CD14-positive monocyte (primary cell): ENCODE data around the gene ATP5MK. TPM values are rescaled to one million over a fixed set of nuclear protein-coding genes. Genes with fewer than 3 reads are reported as not detected.

Experiments used
- DNase-seq, 3 donors: peaks; one replicate each; pipeline ENCODE4 v3.0.0-alpha.2; 2011 to 2022
- H2AFZ ChIP-seq: 2 replicates; pipeline ENCODE4 v1.6.0; 2012; ENCODE audit warnings: mild to moderate bottlenecking, low read depth, low read length, inconsistent platforms; ENCODE audit not compliant: insufficient read depth, poor library complexity, severe bottlenecking
- H3K27ac ChIP-seq, 2 donors: 1 replicate in 1 of 2; 2 replicates in 1 of 2; pipeline ENCODE4 v1.5.1; 2012 to 2013; ENCODE audit warnings: low read length in 2 of 2, control low read depth in 1 of 2, inconsistent platforms in 1 of 2, low read depth in 1 of 2, mild to moderate bottlenecking in 1 of 2
- H3K27me3 ChIP-seq, 2 donors: one replicate each; pipeline versions ENCODE4 v1.6.0 to v1.6.1; 2011 to 2013; ENCODE audit warnings: low read length in 2 of 2; ENCODE audit not compliant: control insufficient read depth in 2 of 2, insufficient read depth in 2 of 2
- H3K36me3 ChIP-seq, 2 donors: replicated peaks in 1 of 2; 1 replicate in 1 of 2; 2 replicates in 1 of 2; pipeline versions ENCODE4 v1.5.1 to v1.6.1; 2012 to 2013; ENCODE audit warnings: low read length in 2 of 2, control low read depth in 1 of 2, inconsistent platforms in 1 of 2, mild to moderate bottlenecking in 1 of 2; ENCODE audit not compliant: insufficient read depth in 2 of 2, control insufficient read depth in 1 of 2
- H3K4me1 ChIP-seq, 2 donors: 1 replicate in 1 of 2; 2 replicates in 1 of 2; pipeline versions ENCODE4 v1.5.1 to v1.6.1; 2012 to 2013; ENCODE audit warnings: low read length in 2 of 2, control low read depth in 1 of 2, inconsistent platforms in 1 of 2, mild to moderate bottlenecking in 1 of 2, moderate library complexity in 1 of 2; ENCODE audit not compliant: insufficient read depth in 2 of 2, control insufficient read depth in 1 of 2
- H3K4me2 ChIP-seq: replicated peaks from 2 replicates; pipeline ENCODE3; 2012; ENCODE audit warnings: low read length, moderate library complexity, mild to moderate bottlenecking; ENCODE audit not compliant: poor library complexity, severe bottlenecking; ENCODE audit errors: extremely low read depth
- H3K4me3 ChIP-seq, 3 experiments: fragments of 200-600 bp in 1 of 3; sonication (generic) in 1 of 3; replicated peaks in 1 of 3; 1 replicate in 2 of 3; 2 replicates in 1 of 3; pipeline ENCODE4 v1.5.1; 2011 to 2013; ENCODE audit warnings: low read length in 3 of 3, mild to moderate bottlenecking in 3 of 3, control low read depth in 2 of 3, low read depth in 2 of 3, inconsistent platforms in 1 of 3, moderate library complexity in 1 of 3
- H3K79me2 ChIP-seq: 2 replicates; pipeline ENCODE4 v1.6.0; 2012; ENCODE audit warnings: mild to moderate bottlenecking, control low read depth, inconsistent platforms, low read length, moderate library complexity; ENCODE audit not compliant: insufficient read depth
- H3K9ac ChIP-seq: 2 replicates; pipeline ENCODE4 v1.6.0; 2017; ENCODE audit warnings: low read length, mild to moderate bottlenecking; ENCODE audit not compliant: insufficient read depth, poor library complexity, severe bottlenecking
- H3K9me3 ChIP-seq, 2 donors: replicated peaks in 1 of 2; 1 replicate in 1 of 2; 2 replicates in 1 of 2; pipeline versions ENCODE4 v1.5.1 to v1.6.1; 2012 to 2013; ENCODE audit warnings: low read length in 2 of 2, control low read depth in 1 of 2; ENCODE audit not compliant: control insufficient read depth in 1 of 2, insufficient read depth in 1 of 2
- H4K20me1 ChIP-seq: 2 replicates; pipeline ENCODE4 v1.6.0; 2012; ENCODE audit warnings: mild to moderate bottlenecking, low read length, control low read depth, moderate library complexity; ENCODE audit not compliant: insufficient read depth
- H3K27ac Mint-ChIP-seq, 7 donors: one replicate each; pipeline ENCODE4 v1.8.0; 2020; ENCODE audit warnings: mild to moderate bottlenecking in 7 of 7, mixed read lengths in 7 of 7, moderate library complexity in 6 of 7, inconsistent platforms in 2 of 7
- H3K27me3 Mint-ChIP-seq, 3 donors: one replicate each; pipeline ENCODE4 v1.8.0; 2021 to 2022; ENCODE audit warnings: low read depth in 3 of 3, mild to moderate bottlenecking in 3 of 3, mixed read lengths in 3 of 3, moderate library complexity in 3 of 3, inconsistent platforms in 1 of 3
- H3K36me3 Mint-ChIP-seq, 2 donors: one replicate each; pipeline ENCODE4 v1.8.0; 2020; ENCODE audit warnings: mixed read lengths in 2 of 2, inconsistent platforms in 1 of 2, mild to moderate bottlenecking in 1 of 2
- H3K4me1 Mint-ChIP-seq: one replicate; pipeline ENCODE4 v1.8.0; 2020; ENCODE audit warnings: mild to moderate bottlenecking, mixed read lengths
- H3K4me3 Mint-ChIP-seq, 2 donors: one replicate each; pipeline ENCODE4 v1.8.0; 2020; ENCODE audit warnings: mild to moderate bottlenecking in 2 of 2, mixed read lengths in 2 of 2, moderate library complexity in 1 of 2
- H3K9me3 Mint-ChIP-seq, 7 donors: one replicate each; pipeline ENCODE4 v1.8.0; 2020 to 2022; ENCODE audit warnings: mixed read lengths in 7 of 7, mild to moderate bottlenecking in 6 of 7, moderate library complexity in 6 of 7, inconsistent platforms in 2 of 7
- WGBS: methylation state at CpG from one replicate; pipeline ENCODE4 v1.1.5; 2013; ENCODE audit warnings: missing lambda C conversion rate; ENCODE audit not compliant: insufficient coverage; 5-methylcytosine and 5-hydroxymethylcytosine counted together
- intact Hi-C, 2 donors: fragments of 100-400 bp; cut with micrococcal nuclease; formaldehyde crosslinking; loops; one replicate each; pipeline versions ENCODE4 v1.15.0 to v1.15.1; 2023
- polyA plus RNA-seq, 3 donors: library from polyadenylated mRNA; depleted of rRNA in 1 of 3; unstranded in 2 of 3; stranded (reverse) in 1 of 3; fragments of 300-500 nt in 2 of 3; fragments of >200 nt in 1 of 3; fragmentation: Illumina TruSeq in 2 of 3; gene quantifications; 1 replicate in 2 of 3; 2 replicates in 1 of 3; pipeline ENCODE4 v1.2.3, GENCODE V29; 2012 to 2021
- TF ChIP-seq, protein P1 (sequence below): fragments of 200-600 bp; IDR thresholded peaks from one replicate; pipeline ENCODE4 v1.8.0; 2022; ENCODE audit warnings: antibody characterized with exemption, mild to moderate bottlenecking

Gene ATP5MK
- polyA plus RNA-seq, 3 donors, result 285 to 531 (median 529) TPM

DNA sequence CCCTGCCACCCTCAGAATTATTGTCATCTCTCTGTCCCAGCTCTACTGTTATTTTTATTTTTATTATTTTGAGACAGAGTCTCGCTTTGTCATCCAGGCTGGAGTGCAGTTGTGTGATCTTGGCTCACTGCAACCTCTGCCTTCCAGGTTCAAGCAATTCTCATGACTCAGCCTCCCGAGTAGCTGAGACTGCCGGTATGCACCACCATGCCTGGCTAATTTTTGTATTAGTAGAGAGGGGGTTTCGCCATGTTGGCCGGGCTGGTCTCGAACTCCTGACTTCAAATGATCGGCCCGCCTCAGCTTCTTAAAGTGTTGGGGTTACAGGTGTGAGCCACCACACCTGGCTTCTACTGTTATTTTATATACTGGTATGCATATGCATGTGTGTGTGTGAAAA is 44.9 kb upstream of the ATP5MK start:
- Histone ChIP-seq H3K9ac (no peak overlapping the region), H3K79me2 (peaks cover 2% of the 10 kb centered on the region), H3K27ac (no peak overlapping the region), H3K36me3 (peaks cover 83 to 98% of the 10 kb centered on the region in 2 donors), H3K27me3 (no peaks in the 10 kb centered on the region), H2AFZ (no peak overlapping the region), H3K9me3 (no peaks in the 10 kb centered on the region), H3K4me2 (no peak overlapping the region), H3K4me1 (no peaks in the 10 kb centered on the region), H3K4me3 (no peak overlapping the region), H4K20me1 (peaks cover 47% of the 10 kb centered on the region)
- intact Hi-C loops, result no loop called here
- H3K36me3 Mint-ChIP-seq, result peaks cover 89 to 94% of the 10 kb centered on the region in 2 donors
- WGBS, result no CpG with 5 or more reads among the region's 8 CpGs
- H3K4me1 Mint-ChIP-seq, result peaks cover 10% of the 10 kb centered on the region
- no peaks in the 10 kb centered on the region for H3K9me3 Mint-ChIP-seq
- no peak for DNase-seq
- TF ChIP-seq, protein P1, sequence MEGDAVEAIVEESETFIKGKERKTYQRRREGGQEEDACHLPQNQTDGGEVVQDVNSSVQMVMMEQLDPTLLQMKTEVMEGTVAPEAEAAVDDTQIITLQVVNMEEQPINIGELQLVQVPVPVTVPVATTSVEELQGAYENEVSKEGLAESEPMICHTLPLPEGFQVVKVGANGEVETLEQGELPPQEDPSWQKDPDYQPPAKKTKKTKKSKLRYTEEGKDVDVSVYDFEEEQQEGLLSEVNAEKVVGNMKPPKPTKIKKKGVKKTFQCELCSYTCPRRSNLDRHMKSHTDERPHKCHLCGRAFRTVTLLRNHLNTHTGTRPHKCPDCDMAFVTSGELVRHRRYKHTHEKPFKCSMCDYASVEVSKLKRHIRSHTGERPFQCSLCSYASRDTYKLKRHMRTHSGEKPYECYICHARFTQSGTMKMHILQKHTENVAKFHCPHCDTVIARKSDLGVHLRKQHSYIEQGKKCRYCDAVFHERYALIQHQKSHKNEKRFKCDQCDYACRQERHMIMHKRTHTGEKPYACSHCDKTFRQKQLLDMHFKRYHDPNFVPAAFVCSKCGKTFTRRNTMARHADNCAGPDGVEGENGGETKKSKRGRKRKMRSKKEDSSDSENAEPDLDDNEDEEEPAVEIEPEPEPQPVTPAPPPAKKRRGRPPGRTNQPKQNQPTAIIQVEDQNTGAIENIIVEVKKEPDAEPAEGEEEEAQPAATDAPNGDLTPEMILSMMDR, result no peak
- H3K27ac Mint-ChIP-seq, result peak overlapping the region in 1 of 7 donors; percentile 60
- no peak overlapping the region for H3K4me3 Mint-ChIP-seq
- H3K27me3 Mint-ChIP-seq, result peaks cover 0 to 2% (median 0%) of the 10 kb centered on the region in 3 donors

DNA sequence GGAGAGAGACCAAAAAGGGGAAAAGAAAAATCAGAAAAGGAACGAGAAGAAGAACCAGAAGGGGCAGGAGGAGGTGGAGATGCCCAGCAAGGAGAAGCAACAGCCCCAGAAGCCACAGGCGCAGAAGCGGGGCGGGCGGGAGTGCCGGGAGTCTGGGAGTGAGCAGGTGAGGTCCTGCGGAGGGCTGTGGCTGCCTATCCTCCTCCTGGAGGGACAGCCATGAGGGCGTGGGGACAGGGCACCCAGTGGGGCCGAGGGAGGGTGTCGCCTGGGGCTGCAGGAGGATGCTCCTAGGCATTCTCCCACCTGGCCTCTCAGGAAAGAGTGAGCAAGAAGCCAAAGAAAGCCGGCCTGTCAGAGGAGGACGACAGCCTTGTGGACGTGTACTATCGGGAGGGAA is 44.1 kb upstream of the ATP5MK start:
- H3K4me1 ChIP-seq, result no peaks in the 10 kb centered on the region
- Mint-ChIP-seq H3K27me3 (peaks cover 0 to 2% (median 0%) of the 10 kb centered on the region in 3 donors), H3K4me3 (no peak overlapping the region), H3K27ac (peak overlapping the region in 2 of 7 donors; percentile 30 to 47), H3K36me3 (peaks cover 83 to 92% of the 10 kb centered on the region in 2 donors), H3K4me1 (peaks cover 10% of the 10 kb centered on the region), H3K9me3 (no peaks in the 10 kb centered on the region)
- no peaks in the 10 kb centered on the region for H3K79me2 ChIP-seq
- H3K36me3 ChIP-seq, result peaks cover 80 to 98% of the 10 kb centered on the region in 2 donors
- H3K27ac ChIP-seq, result no peak overlapping the region
- H3K27me3 ChIP-seq, result no peaks in the 10 kb centered on the region
- H3K9ac ChIP-seq, result no peak overlapping the region
- no peak overlapping the region for H3K4me2 ChIP-seq
- no peak for DNase-seq
- TF ChIP-seq, protein P1, result no peak
- intact Hi-C loops, result no loop called here
- peaks cover 39% of the 10 kb centered on the region for H4K20me1 ChIP-seq
- 98% methylated on average over 10 of the region's 14 CpGs for WGBS
- H3K4me3 ChIP-seq, result no peak overlapping the region
- H3K9me3 ChIP-seq, result no peaks in the 10 kb centered on the region
- H2AFZ ChIP-seq, result no peak overlapping the region
